Hepatocyte (in vitro differentiated cells): ENCODE measurements around the gene IGSF5.
"Not testable (repeated sequence)": the region's sequence is repeated elsewhere in the genome, so short reads cannot be mapped to it uniquely, and the experiment has no call there.

ENCODE experiments used
- EZH2phosphoT487 ChIP-seq: fragments of 200-600 bp; sonication (generic); IDR thresholded peaks from one replicate; pipeline ENCODE4 v1.6.1; 2018; ENCODE audit warnings: antibody characterized with exemption, mild to moderate bottlenecking, low read depth, moderate library complexity; ENCODE audit not compliant: unreplicated experiment, severe bottlenecking
- TF ChIP-seq, protein P1 (sequence below): fragments of 200-600 bp; sonication (generic); IDR thresholded peaks from 2 replicates; pipeline ENCODE4 v1.5.1; 2016; ENCODE audit warnings: antibody characterized with exemption, mild to moderate bottlenecking; ENCODE audit not compliant: poor library complexity

DNA sequence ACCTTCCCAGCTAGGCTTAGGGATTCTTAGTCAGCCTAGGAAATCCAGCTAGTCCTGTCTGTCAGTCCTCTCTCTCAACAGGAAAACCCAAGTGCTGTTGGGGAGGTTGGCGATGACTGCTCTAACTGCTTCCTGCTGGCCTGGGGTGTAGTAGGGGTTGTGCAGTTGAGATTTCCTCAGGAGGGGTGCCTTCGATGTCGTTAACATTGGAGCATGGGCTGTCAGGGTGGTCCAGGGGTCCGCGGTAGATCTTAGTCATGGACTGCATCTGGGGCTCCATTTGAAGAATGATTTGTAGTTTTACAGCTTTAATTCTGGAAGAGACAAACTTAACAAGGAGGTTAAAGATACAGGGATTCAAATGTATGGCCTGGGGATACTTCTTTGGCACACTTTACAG is 5.5 kb upstream of the IGSF5 start:
- TF ChIP-seq, protein P1, sequence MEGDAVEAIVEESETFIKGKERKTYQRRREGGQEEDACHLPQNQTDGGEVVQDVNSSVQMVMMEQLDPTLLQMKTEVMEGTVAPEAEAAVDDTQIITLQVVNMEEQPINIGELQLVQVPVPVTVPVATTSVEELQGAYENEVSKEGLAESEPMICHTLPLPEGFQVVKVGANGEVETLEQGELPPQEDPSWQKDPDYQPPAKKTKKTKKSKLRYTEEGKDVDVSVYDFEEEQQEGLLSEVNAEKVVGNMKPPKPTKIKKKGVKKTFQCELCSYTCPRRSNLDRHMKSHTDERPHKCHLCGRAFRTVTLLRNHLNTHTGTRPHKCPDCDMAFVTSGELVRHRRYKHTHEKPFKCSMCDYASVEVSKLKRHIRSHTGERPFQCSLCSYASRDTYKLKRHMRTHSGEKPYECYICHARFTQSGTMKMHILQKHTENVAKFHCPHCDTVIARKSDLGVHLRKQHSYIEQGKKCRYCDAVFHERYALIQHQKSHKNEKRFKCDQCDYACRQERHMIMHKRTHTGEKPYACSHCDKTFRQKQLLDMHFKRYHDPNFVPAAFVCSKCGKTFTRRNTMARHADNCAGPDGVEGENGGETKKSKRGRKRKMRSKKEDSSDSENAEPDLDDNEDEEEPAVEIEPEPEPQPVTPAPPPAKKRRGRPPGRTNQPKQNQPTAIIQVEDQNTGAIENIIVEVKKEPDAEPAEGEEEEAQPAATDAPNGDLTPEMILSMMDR, result not testable (repeated sequence)
- not testable (repeated sequence) for TF ChIP-seq EZH2phosphoT487
